Stimulated activated CD4-positive, alpha-beta T cell treated with anti-CD3 and anti-CD28 coated beads, Interleukin-4, amount 100 ng/mL, for 1 hour (primary cell): Measurements from ENCODE around the gene NUFIP2.
"Not testable (repeated sequence)": the region's sequence is repeated elsewhere in the genome, so short reads cannot be mapped to it uniquely, and the experiment has no call there.

Source experiments
- DNase-seq: peaks from one replicate; pipeline ENCODE4 v3.0.0-alpha.2; 2020

Gene NUFIP2

DNA sequence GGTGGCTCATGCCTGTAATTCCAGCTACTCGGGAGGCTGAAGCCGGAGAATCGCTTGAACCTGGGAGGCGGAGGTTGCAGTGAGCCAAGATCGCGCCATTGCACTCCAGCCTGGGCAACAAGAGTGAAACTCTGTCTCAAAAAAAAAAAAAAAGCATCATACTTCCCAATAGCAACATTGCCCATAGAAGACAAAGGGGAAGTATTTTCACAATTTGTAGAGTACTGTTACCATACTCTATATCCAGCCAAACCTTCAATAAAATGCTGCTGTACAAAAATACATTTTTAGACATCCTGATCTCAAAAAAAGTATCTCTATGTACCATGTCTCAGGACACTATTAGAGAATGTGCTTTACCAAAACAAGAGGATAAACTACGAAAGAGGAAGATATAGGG, 59.0 kb downstream of the NUFIP2 start:
- not testable (repeated sequence) for DNase-seq

DNA sequence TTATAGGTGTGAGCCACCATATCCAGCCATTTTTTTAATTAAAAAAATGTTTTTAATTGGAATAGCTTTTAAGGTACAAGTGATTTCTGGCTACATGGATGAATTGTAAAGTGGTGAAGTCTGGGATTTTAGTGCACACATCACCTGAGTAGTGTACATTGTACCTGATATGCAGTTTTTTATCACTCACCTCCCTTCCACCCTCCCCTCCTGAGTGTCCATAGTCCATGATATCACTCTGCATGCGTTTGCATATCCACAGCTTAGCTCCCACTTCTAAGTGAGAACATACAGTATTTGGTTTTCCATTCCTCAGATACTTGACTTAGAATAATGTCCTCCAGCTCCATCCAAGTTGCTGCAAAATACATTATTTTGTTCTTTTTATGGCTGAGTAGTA, 60.6 kb downstream of the NUFIP2 start:
- no peak for DNase-seq

DNA sequence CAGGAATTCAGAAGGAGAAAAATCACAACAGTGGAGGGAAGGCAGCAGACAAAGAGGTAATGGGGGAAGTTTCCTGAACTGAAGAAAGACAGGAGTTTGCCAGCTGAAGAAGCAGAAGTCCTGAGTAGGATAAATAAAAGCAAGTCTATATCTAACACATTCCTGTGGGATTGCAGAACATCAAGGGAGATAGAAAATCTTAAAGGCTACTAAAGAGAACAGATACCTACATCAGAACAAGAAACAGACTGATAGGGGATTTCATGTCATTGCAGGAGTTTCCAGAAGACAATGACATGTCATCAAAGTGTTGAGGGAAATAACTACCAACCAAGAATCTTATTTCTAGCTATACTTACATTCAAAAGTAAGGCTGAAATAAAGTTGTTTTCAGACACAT, 68.6 kb downstream of the NUFIP2 start:
- DNase-seq, result no peak

DNA sequence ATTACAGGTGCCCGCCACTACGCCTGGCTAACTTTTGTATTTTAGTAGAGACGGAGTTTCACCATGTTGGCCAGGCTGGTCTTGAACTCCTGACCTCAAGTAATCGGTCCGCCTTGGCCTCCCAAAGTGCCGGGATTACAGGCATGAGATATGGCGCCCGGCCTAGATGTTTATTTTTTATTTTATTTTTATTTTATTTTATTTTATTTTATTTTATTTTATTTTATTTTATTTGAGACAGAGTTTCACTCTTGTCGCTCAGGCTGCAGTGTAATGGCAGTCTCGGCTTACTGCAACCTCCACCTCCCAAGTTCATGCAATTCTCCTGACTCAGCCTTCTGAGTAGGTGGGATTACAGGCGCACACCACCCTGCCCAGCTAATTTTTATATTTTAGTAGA, 72.6 kb downstream of the NUFIP2 start:
- DNase-seq, result not testable (repeated sequence)

DNA sequence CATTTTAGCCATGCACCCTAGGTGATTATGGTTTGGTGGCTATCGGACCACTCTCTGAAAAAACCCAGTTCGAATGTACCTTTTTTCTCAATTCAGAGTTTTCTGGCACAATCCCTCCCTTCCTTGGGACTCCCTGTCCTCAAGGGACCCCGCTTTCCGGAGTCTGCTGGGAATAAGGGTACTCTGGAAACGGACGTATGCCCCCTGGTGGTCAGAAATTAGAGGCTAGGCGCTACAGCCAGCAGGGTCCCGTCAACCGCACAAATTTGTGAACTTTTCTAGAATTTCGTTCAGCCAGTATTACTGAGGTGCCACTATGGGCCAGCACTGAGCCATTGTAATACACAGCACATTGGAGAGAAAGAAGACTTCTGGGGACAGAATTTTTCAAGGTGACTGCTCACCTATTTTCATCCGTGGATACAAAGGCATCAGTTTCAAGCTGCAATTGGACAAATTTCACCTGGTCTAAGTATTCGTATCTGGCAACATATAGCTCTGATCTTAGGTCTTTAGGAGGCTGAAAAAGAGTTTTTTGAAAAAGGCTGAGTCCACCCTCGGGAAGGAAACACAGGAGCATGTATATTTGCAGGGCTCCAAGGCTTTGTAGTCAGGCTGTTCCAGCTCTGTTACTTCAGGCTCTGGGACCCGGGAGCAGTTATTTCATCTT, 74.4 kb downstream of the NUFIP2 start:
- peak; percentile 65 for DNase-seq

DNA sequence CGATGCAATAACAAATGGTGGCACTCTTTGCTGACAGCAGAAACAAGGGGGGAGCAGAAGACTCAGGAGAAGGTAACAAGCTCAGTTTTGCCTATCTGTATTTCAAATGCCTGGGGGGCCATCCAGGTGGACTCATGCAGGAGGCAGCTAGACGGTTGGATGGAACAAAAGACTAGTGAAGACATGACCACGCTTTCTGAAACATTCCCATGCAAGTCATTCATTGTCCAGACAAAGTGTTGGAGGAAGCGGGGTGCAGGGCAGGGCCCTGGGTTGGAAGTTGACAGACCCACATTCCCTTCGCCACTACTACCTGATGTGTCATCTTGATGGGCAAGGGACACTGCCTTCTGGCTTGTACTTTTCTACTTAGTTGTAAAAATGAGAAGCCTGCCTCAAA, 77.1 kb downstream of the NUFIP2 start:
- no peak for DNase-seq

DNA sequence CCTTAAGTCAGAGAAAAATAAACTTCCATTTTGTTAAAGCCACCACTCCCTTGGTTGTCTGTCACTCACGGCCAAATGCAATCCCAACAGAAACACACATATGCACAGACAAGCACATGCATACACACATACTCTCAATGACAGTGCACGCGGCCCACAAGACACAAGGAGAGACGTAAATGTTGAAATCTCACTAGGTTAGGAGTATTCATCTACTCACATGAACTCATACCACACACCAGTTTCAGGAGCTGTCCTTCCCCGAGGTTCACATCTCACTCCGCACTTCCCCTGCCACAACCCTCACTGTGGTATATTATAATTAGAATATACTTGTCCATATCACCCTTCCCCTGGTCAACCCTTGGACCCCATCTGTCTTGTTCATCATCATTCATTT, 77.8 kb downstream of the NUFIP2 start:
- no peak for DNase-seq

DNA sequence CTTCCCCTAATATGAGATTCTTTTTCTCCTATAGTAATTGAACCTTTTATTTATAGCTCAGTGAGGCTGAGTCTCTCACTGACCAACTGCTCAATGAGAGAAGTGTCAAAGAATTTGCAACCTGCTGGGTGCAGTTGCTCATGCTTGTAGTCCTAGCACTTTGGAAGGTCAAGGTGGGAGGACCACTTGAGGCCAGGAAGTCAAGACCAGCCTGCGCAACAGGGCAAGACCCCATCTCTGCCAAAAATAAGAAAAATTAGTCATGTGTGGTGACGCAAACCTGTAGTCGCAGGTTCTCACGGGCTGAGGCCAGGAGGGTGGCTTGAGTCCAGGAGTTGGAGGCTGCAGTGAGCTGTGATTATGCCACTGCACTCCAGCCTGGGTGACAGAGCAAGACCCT, 78.2 kb downstream of the NUFIP2 start:
- DNase-seq, result no peak

DNA sequence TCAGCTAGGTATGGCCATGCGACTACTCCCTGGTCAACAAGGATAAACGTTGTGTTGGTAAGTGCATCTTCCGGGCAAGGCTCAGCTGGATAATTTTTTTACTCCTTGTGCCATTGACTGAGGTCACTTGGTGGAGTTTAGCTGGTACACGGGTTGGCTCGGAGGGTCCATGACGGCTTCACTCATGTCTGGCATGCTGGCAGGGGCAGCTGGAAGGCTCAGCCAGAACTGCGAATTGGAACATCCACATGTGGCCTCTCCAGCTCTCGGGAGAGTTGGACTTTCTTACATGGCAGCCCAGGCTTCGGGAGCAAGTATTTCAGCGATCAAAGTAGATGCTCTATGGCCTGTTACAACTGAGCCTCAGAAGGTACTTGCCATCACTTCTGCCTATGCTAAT, 78.8 kb downstream of the NUFIP2 start:
- no peak for DNase-seq

DNA sequence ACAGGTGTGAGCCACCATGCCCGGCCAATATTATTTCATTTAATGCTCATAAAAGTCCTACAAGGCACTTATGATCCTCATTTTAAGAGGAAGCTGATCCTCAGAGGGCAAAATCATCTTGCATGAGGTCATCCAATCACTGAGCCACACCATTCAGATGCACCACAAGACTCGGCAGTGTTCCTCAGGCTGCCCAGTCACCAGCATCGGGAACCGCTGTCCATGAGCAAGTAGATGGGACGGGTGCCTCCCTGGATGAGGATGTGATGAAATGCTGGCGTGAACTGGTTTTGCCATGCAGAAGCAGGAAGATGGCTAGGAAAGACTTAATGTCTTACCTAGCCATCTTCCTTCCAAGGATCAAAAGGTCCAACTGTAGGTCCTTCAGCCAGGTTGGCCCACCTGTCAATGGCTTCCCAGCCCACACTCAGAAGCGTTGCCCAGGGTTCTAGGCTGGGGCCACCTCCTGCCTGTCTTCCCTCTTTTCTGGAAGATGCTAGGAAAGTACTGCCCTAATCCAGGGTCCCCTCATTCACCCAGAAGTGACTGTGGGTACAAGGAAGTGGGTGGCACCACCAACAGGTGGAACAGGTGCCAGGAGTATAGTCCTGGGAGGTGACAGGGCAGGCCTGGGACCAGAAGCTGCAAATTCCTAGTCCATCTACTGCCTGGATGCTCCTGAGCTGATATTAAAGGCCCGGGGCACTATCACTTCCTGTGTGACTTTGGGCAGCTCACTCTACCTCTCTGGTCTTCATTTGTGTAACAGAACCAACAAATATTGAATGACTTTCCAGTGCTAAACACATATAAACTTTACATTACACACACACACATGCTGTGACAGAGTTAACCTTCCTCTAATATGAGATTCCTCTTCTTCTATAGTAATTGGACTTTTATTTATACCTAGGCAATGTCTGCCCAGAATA, 79.5 kb downstream of the NUFIP2 start:
- no peak for DNase-seq

DNA sequence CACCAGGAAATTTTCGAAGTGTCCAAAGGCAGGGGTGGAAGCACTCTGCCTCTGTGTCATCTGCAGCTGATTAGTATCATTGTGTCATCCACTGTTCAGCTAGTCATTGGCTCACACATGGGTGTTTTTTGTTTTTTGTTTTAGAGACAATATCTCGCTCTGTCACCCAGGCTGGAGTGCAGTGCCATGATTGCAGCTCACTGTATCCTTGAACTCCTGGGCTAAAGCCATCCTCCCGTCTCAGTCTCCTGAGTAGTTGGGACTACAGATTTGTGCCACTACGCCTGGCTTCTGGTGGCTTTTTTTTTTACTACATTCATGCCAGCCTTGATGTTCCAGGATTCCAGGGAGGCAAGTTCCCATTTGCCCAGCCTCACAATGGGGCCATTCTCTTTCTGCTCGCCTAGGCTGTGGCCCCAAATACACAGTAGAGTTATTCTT, 81.2 kb downstream of the NUFIP2 start:
- no peak for DNase-seq

DNA sequence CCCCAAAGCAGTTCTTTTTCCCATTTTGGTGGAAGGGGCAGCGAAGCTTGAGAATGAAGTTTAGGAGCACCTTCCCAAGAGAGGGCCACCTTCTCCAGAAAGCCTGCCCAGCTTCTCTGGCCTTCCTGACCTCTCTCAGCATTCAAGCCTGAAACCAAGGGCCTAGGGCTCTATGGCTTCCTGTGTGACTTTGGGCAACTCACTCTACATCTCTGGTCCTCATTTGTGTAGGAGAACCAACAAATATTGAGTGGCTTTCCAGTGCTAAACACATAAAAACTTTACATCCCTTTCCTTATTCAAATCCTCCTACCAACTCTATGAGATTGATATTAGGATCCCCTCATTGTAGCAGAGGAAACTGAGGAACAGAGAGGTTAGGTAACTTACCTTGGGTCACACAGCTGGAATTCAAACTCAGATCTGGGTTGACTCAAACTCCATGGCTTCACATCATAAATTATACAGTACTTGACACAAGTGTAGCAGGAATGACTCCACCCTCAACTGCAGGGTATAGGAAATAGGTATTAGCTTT, 81.8 kb downstream of the NUFIP2 start:
- DNase-seq, result no peak

DNA sequence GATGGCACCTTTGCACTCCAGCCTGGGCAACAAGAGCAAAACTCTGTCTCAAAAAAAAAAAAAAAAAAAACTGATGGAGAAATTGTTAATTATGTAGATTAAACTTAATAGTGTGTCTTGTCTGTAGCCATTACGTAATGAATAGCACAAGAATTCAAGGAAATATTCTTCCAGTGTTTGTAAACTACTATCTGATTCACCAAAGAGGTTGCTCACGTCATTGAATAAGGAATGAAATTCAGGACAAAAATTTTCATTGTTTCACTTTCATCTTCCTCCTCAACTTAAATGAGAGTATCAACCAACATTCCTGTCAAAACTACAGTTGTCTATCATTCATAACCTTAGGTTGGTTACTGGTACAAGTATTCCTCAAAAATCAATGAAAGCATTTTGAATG, 83.1 kb downstream of the NUFIP2 start:
- DNase-seq, result no peak

DNA sequence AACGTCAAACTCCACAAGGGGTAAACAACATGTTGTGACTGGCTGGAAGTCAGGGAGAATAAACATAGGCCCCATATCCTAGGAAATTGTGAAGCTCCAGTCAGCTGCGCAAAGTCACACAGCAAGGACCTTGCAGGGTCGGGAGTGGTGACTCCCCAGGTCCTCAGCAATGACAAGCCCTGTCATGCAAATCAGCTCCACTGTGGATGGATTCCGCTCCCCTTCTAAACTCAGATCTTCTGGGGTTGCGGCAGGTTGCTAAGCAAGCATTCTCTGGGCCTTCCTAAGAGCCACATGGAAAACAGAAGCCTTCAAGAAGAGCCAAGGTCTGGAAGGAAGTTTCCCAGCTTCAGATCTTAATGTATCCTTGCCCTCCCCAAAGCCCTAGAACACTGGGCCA, 84.9 kb downstream of the NUFIP2 start:
- no peak for DNase-seq

DNA sequence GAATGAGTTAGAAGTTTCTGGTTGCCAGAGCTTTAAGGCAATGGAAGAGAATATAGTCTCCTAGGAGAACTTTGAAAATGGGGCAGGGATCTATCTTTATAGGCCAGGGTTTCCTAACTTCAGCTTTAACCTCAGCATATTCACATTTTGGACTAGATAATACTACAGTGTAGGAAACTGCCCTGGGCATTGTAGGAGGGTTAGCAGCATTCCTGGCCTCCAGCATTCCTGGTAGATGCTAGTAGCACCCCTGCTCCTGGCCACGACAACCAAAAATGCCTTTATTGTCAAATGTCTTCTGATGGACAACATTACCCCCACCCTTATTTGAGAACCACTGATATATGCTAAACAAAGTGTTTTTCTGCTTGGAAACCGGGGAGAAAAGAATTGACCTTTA, 86.0 kb downstream of the NUFIP2 start:
- no peak for DNase-seq
